ACC112 (cell line): Measurements from ENCODE around the gene STEAP1B.
"Not testable (repeated sequence)": the region's sequence is repeated elsewhere in the genome, so short reads cannot be mapped to it uniquely, and the experiment has no call there.

Source experiments
- H2AFZ ChIP-seq: fragments of 200-600 bp; sonication (generic); one replicate; pipeline ENCODE4 v1.6.0; 2017; ENCODE audit warnings: antibody characterized with exemption, low read length; ENCODE audit not compliant: unreplicated experiment
- H3K27ac ChIP-seq: fragments of 200-600 bp; sonication (generic); 2 replicates; pipeline ENCODE4 v1.5.1; 2014; ENCODE audit warnings: low read depth, mild to moderate bottlenecking, antibody characterized with exemption, low read length, moderate library complexity
- H3K27me3 ChIP-seq: fragments of 200-600 bp; sonication (generic); 2 replicates; pipeline ENCODE4 v1.6.1; 2014; ENCODE audit warnings: mild to moderate bottlenecking, antibody characterized with exemption, low read length, moderate library complexity, mixed read lengths; ENCODE audit not compliant: insufficient read depth
- H3K36me3 ChIP-seq: fragments of 200-600 bp; sonication (generic); 2 replicates; pipeline ENCODE4 v1.6.1; 2016; ENCODE audit warnings: mild to moderate bottlenecking, antibody characterized with exemption, low read length, moderate library complexity, mixed read lengths; ENCODE audit not compliant: insufficient read depth
- H3K4me1 ChIP-seq: fragments of 200-600 bp; sonication (generic); one replicate; pipeline ENCODE4 v1.6.1; 2016; ENCODE audit warnings: low read length, mixed read lengths; ENCODE audit not compliant: insufficient read depth, unreplicated experiment, control insufficient read depth
- H3K4me3 ChIP-seq: fragments of 200-600 bp; sonication (generic); 2 replicates; pipeline ENCODE4 v1.5.1; 2014; ENCODE audit warnings: mild to moderate bottlenecking, low read depth, low read length
- H3K79me2 ChIP-seq: fragments of 200-600 bp; sonication (generic); one replicate; pipeline ENCODE4 v1.6.0; 2016; ENCODE audit warnings: low read length; ENCODE audit not compliant: control insufficient read depth, unreplicated experiment, insufficient read depth

The STEAP1B gene

GRCh38 chr7:22496912-22497311 lies 3.1 kb downstream of the STEAP1B start:
- not testable (repeated sequence) for H2AFZ ChIP-seq, H3K27me3 ChIP-seq, H3K36me3 ChIP-seq
- peaks cover 34% of the 10 kb centered on the region for H3K4me1 ChIP-seq
- H3K4me3 ChIP-seq: peak overlapping the region; percentile 65
- H3K79me2 ChIP-seq: peaks cover 37% of the 10 kb centered on the region
- H3K27ac ChIP-seq: peak overlapping the region; percentile 87

DNA sequence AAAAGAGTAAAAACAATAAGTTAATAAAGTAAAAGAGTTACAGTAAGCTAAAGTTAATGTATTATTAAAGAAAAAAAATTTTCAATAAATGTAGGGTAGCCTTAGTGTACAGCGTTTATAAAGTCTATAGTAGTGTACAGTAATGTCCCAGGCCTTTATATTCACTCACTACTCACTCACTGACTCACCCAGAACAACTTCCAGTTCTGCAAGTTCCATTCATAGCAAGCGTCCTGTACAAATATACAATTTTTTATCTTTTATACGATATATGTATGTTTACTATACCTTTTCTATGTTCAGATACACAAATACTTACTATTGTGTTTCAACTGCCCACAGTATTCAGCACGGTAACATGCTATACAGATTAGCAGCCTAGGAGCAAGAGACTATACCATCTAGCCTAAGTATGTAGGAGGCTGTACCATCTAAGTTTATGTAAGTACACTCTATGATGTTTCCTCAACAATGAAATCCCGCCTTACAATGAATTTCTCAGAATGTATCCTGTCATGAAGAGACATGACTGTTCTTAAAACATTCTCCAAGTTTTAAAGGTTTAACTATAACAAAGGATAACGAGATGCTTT lies 3.6 kb downstream of the STEAP1B start:
- H3K27me3 ChIP-seq: not testable (repeated sequence)
- Histone ChIP-seq H3K4me3 (peak overlapping the region; percentile 65), H3K27ac (peak overlapping the region; percentile 87)

DNA sequence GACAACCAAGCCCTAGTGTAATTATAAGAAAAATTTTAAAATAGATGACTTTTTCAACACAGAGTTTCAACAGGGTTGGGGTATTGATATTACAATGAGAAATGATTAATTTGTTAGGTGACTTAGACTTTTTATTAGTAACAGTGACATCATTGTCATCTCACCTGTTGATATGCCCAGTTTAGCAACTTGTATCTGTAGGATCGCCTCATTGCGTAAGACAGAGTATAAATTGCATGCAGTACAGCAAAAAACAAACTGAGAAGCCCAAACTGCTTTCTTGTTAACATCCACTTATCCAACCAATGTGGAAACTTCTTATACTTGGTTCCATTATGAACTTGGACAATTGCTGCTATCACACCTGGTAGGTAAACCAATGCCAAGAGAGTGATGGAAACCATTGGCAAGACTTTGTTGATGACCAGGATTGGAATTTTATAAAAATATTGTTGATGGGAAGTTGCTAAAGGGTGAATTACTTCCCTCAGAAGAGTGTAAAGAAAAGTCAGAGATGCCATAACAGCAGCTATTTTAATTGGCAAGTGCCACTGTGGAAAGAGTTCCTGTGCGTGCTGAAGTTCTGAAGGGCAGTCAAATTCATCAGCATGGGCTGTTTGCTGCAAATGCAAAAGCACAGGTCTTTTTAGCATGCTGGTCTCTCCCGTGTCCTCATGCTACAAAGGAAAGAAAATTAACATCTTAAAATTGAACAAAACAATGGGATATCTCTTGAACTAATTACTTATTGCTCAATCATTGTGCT lies 6.6 kb downstream of the STEAP1B start:
- H3K27me3 ChIP-seq, H3K4me3 ChIP-seq, H2AFZ ChIP-seq, H3K27ac ChIP-seq, H3K36me3 ChIP-seq: not testable (repeated sequence)
- peaks cover 22% of the 10 kb centered on the region for H3K79me2 ChIP-seq
- H3K4me1 ChIP-seq: peaks cover 26% of the 10 kb centered on the region

More for the DNA sequence above, 3.6 kb downstream of the STEAP1B start:
- H2AFZ ChIP-seq, H3K36me3 ChIP-seq: not testable (repeated sequence)
- peaks cover 37% of the 10 kb centered on the region for H3K79me2 ChIP-seq
- peaks cover 32% of the 10 kb centered on the region for H3K4me1 ChIP-seq

DNA sequence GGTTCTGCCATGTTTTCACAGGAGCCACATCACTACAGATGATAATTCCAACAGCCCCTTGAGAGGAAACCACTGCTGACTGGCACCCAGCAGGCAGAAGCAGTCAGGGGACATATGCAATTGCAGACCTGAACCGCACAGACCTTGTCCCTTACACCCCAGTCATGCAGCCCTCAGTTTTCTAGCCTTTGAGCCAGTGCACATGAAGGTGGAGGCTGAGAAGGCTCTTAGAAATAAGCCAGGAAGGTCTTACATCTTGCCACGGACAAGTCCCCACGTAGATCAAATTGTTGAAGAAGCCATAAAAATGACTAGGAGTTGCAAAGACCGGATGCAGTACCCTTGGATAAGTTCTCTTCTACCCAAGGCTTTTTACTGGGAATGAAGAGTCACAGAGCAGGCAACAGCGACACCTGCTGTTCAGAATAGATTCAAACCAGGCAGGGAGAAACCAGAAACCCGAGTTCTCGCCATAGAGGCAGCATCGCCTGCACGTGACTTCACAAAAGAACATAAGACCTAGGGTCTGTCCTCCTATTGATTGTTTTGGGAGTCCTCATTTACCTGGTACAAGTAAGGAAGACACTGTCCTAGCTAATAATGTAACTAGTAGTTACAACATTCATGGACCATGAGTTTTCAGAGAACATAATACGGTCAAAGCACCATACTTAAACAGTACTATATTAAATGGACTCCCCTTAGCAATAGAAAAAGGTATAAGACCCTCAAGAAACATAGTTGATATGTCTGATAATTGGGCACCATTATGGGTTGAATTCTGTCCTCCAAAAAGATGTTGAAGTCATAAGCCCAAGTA lies 11.1 kb downstream of the STEAP1B start:
- no peak overlapping the region for H3K27ac ChIP-seq
- H3K36me3 ChIP-seq: peaks cover 12% of the 10 kb centered on the region
- no peaks in the 10 kb centered on the region for H3K27me3 ChIP-seq
- H3K4me3 ChIP-seq: no peak overlapping the region
- H3K79me2 ChIP-seq: no peaks in the 10 kb centered on the region
- peaks cover 22% of the 10 kb centered on the region for H3K4me1 ChIP-seq
- peak overlapping the region; percentile 40 for H2AFZ ChIP-seq

- no peaks in the 10 kb centered on the region for H3K27me3 ChIP-seq
- H3K27ac ChIP-seq: no peak overlapping the region
- no peaks in the 10 kb centered on the region for H3K79me2 ChIP-seq
- peaks cover 27% of the 10 kb centered on the region for H3K4me1 ChIP-seq
- no peak overlapping the region for H3K4me3 ChIP-seq
- peaks cover 15% of the 10 kb centered on the region for H3K36me3 ChIP-seq
- H2AFZ ChIP-seq: no peak overlapping the region
Observed at GRCh38 chr7:22487978-22488642, 11.9 kb downstream of the STEAP1B start.

- Histone ChIP-seq H3K79me2 (no peaks in the 10 kb centered on the region), H3K4me1 (peaks cover 27% of the 10 kb centered on the region), H2AFZ (no peak overlapping the region), H3K27ac (no peak overlapping the region), H3K36me3 (peaks cover 18% of the 10 kb centered on the region), H3K4me3 (no peak overlapping the region), H3K27me3 (no peaks in the 10 kb centered on the region)
Observed at GRCh38 chr7:22486597-22486996, 13.4 kb downstream of the STEAP1B start.

- H3K27me3 ChIP-seq: no peaks in the 10 kb centered on the region
- H2AFZ ChIP-seq: no peak overlapping the region
- no peaks in the 10 kb centered on the region for H3K79me2 ChIP-seq
- H3K27ac ChIP-seq: 0 out of 2 replicates have a peak overlapping the region, but pooled peaks have one; percentile 7
- H3K36me3 ChIP-seq: peaks cover 27% of the 10 kb centered on the region
- H3K4me1 ChIP-seq: peaks cover 27% of the 10 kb centered on the region
- H3K4me3 ChIP-seq: no peak overlapping the region
Observed at GRCh38 chr7:22485189-22485588, 14.8 kb downstream of the STEAP1B start.

DNA sequence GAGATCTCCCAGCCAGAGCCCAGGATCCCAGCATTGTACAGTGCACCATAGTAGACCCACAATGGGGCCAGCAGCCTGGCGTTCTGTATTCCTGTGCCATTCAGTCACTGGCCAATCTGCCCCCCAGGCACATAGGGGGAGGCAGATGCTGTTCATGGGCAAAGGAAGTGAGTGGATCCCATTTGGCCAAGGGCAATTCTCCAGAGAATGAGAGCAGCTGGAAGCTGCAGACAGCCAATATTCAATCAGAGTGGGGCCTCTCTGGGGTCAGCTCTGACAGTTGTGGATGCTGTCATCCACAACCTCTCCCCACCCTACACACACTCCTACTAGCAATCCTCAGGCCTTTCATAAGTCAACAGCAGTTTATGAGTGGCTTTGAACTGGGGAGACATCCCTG lies 17.5 kb downstream of the STEAP1B start:
- Histone ChIP-seq H3K27me3 (no peaks in the 10 kb centered on the region), H3K4me1 (peaks cover 27% of the 10 kb centered on the region), H3K27ac (no peak overlapping the region), H3K4me3 (no peak overlapping the region), H2AFZ (no peak overlapping the region), H3K36me3 (peaks cover 34% of the 10 kb centered on the region), H3K79me2 (no peaks in the 10 kb centered on the region)

- H3K4me1 ChIP-seq: peaks cover 26% of the 10 kb centered on the region
- H3K79me2 ChIP-seq: no peaks in the 10 kb centered on the region
- H3K27ac ChIP-seq: no peak overlapping the region
- H3K36me3 ChIP-seq: peaks cover 34% of the 10 kb centered on the region
- no peak overlapping the region for H3K4me3 ChIP-seq
- H3K27me3 ChIP-seq: no peaks in the 10 kb centered on the region
- no peak overlapping the region for H2AFZ ChIP-seq
Observed at GRCh38 chr7:22481726-22482125, 18.3 kb downstream of the STEAP1B start.

GRCh38 chr7:22480523-22481075 lies 19.4 kb downstream of the STEAP1B start:
- Histone ChIP-seq H3K27me3 (no peaks in the 10 kb centered on the region), H3K79me2 (no peaks in the 10 kb centered on the region), H2AFZ (no peak overlapping the region), H3K27ac (no peak overlapping the region), H3K36me3 (peaks cover 34% of the 10 kb centered on the region), H3K4me3 (no peak overlapping the region), H3K4me1 (peaks cover 15% of the 10 kb centered on the region)
